Panc1 (cell line): ENCODE data around the gene PPFIA1.

Experiments
- POLR2AphosphoS5 ChIP-seq: IDR thresholded peaks from 2 replicates; pipeline ENCODE4 v1.6.1; 2012; ENCODE audit warnings: mild to moderate bottlenecking, low read depth, low read length, moderate library complexity
- TF ChIP-seq, protein P1 (sequence below): fragments of 450-650 bp; IDR thresholded peaks from 2 replicates; pipeline ENCODE4 v1.5.1; 2017; ENCODE audit warnings: mild to moderate bottlenecking
- TF ChIP-seq, protein P2 (sequence below), 2 experiments: IDR thresholded peaks; 2 replicates each; pipeline ENCODE4 v1.6.1; 2011 to 2012; ENCODE audit warnings: low read depth in 2 of 2, control low read depth in 1 of 2, low read length in 1 of 2, mild to moderate bottlenecking in 1 of 2, moderate library complexity in 1 of 2; ENCODE audit not compliant: insufficient read depth in 1 of 2

DNA sequence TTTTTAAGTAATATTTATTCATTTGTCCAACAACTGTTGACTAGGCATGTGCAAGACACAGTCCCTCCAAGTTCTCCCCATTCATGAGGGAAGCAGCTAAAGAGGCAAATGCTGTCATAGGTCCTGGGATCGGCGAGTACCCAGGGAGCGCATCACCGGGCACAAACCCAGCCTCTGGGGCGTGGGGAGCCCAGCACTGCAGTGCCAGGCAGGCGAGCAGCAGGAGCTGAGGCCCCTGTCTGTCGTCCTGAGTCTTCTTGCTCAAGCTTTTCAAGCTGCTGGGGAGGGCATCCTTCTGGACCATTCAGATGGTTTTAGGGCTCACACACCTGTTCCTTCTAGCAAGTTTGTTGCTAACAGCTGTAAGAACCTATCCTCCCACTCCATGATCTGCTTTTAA, 62.1 kb downstream of the PPFIA1 start:
- TF ChIP-seq, protein P1, sequence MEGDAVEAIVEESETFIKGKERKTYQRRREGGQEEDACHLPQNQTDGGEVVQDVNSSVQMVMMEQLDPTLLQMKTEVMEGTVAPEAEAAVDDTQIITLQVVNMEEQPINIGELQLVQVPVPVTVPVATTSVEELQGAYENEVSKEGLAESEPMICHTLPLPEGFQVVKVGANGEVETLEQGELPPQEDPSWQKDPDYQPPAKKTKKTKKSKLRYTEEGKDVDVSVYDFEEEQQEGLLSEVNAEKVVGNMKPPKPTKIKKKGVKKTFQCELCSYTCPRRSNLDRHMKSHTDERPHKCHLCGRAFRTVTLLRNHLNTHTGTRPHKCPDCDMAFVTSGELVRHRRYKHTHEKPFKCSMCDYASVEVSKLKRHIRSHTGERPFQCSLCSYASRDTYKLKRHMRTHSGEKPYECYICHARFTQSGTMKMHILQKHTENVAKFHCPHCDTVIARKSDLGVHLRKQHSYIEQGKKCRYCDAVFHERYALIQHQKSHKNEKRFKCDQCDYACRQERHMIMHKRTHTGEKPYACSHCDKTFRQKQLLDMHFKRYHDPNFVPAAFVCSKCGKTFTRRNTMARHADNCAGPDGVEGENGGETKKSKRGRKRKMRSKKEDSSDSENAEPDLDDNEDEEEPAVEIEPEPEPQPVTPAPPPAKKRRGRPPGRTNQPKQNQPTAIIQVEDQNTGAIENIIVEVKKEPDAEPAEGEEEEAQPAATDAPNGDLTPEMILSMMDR: no peak
- no peak for TF ChIP-seq POLR2AphosphoS5
- TF ChIP-seq, protein P2, sequence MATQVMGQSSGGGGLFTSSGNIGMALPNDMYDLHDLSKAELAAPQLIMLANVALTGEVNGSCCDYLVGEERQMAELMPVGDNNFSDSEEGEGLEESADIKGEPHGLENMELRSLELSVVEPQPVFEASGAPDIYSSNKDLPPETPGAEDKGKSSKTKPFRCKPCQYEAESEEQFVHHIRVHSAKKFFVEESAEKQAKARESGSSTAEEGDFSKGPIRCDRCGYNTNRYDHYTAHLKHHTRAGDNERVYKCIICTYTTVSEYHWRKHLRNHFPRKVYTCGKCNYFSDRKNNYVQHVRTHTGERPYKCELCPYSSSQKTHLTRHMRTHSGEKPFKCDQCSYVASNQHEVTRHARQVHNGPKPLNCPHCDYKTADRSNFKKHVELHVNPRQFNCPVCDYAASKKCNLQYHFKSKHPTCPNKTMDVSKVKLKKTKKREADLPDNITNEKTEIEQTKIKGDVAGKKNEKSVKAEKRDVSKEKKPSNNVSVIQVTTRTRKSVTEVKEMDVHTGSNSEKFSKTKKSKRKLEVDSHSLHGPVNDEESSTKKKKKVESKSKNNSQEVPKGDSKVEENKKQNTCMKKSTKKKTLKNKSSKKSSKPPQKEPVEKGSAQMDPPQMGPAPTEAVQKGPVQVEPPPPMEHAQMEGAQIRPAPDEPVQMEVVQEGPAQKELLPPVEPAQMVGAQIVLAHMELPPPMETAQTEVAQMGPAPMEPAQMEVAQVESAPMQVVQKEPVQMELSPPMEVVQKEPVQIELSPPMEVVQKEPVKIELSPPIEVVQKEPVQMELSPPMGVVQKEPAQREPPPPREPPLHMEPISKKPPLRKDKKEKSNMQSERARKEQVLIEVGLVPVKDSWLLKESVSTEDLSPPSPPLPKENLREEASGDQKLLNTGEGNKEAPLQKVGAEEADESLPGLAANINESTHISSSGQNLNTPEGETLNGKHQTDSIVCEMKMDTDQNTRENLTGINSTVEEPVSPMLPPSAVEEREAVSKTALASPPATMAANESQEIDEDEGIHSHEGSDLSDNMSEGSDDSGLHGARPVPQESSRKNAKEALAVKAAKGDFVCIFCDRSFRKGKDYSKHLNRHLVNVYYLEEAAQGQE (IDR thresholded peaks at IDR 0.05; ENCODE audit: insufficient read depth in 1 of 2, low read depth in 2 of 2, low read length in 1 of 2): no peak
